Trophoblast cell (in vitro differentiated cells and primary cell): ENCODE measurements around the gene DNAH2.

ENCODE experiments used
- DNase-seq, 2 donors: peaks; one replicate each; pipeline ENCODE4 v3.0.0-alpha.2; 2016
- H2AFZ ChIP-seq: 2 replicates; pipeline ENCODE4 v1.6.1; 2013; ENCODE audit warnings: low read length, moderate library complexity, mild to moderate bottlenecking; ENCODE audit not compliant: insufficient read depth, poor library complexity
- H2AK5ac ChIP-seq: 2 replicates; pipeline ENCODE4 v1.6.1; 2013; ENCODE audit warnings: mild to moderate bottlenecking, low read length
- H2BK120ac ChIP-seq: 2 replicates; pipeline ENCODE4 v1.6.1; 2013; ENCODE audit warnings: low read length, mild to moderate bottlenecking, moderate library complexity; ENCODE audit not compliant: insufficient read depth, poor library complexity
- H2BK12ac ChIP-seq: 2 replicates; pipeline ENCODE4 v1.6.1; 2013; ENCODE audit warnings: mild to moderate bottlenecking, low read length, moderate library complexity
- H2BK5ac ChIP-seq: 2 replicates; pipeline ENCODE4 v1.6.1; 2013; ENCODE audit warnings: low read length, low read depth, moderate library complexity, mild to moderate bottlenecking; ENCODE audit not compliant: poor library complexity
- H3K14ac ChIP-seq: 2 replicates; pipeline ENCODE4 v1.6.1; 2013; ENCODE audit warnings: mild to moderate bottlenecking, low read length
- H3K18ac ChIP-seq: 2 replicates; pipeline ENCODE4 v1.6.1; 2013; ENCODE audit warnings: mild to moderate bottlenecking, low read length
- H3K23ac ChIP-seq: 2 replicates; pipeline ENCODE4 v1.6.1; 2013; ENCODE audit warnings: low read length
- H3K27ac ChIP-seq: 2 replicates; pipeline ENCODE4 v1.5.1; 2013; ENCODE audit warnings: low read depth, mild to moderate bottlenecking, inconsistent platforms, low read length, moderate library complexity
- H3K27me3 ChIP-seq: 2 replicates; pipeline ENCODE4 v1.6.1; 2013; ENCODE audit warnings: inconsistent platforms, mild to moderate bottlenecking, low read length, moderate library complexity; ENCODE audit not compliant: insufficient read depth
- H3K36me3 ChIP-seq, 2 experiments: 1 replicate in 1 of 2; 2 replicates in 1 of 2; pipeline ENCODE4 v1.6.1; 2013; ENCODE audit warnings: low read length in 2 of 2, mild to moderate bottlenecking in 2 of 2, moderate library complexity in 1 of 2; ENCODE audit not compliant: insufficient read depth in 2 of 2, control insufficient read depth in 1 of 2
- H3K4ac ChIP-seq: 2 replicates; pipeline ENCODE4 v1.6.1; 2013; ENCODE audit warnings: low read depth, mild to moderate bottlenecking, low read length, moderate library complexity
- H3K4me1 ChIP-seq, 2 experiments: 1 replicate in 1 of 2; 2 replicates in 1 of 2; pipeline ENCODE4 v1.6.1; 2013; ENCODE audit warnings: low read length in 2 of 2, mild to moderate bottlenecking in 2 of 2, moderate library complexity in 1 of 2; ENCODE audit not compliant: insufficient read depth in 2 of 2, control insufficient read depth in 1 of 2
- H3K4me2 ChIP-seq: 2 replicates; pipeline ENCODE4 v1.6.1; 2013; ENCODE audit warnings: inconsistent platforms, mild to moderate bottlenecking, low read length, moderate library complexity
- H3K4me3 ChIP-seq: 2 replicates; pipeline ENCODE4 v1.5.1; 2013; ENCODE audit warnings: mild to moderate bottlenecking, low read depth, low read length, inconsistent platforms
- H3K79me1 ChIP-seq: one replicate; pipeline ENCODE4 v1.6.1; 2013; ENCODE audit warnings: low read length
- H3K79me2 ChIP-seq: 2 replicates; pipeline ENCODE4 v1.6.1; 2013; ENCODE audit warnings: low read length, mild to moderate bottlenecking; ENCODE audit not compliant: control insufficient read depth, insufficient read depth, poor library complexity
- H3K9ac ChIP-seq: 2 replicates; pipeline ENCODE4 v1.6.1; 2013; ENCODE audit warnings: mild to moderate bottlenecking, low read length
- H3K9me3 ChIP-seq: 2 replicates; pipeline ENCODE4 v1.6.1; 2013; ENCODE audit warnings: low read depth, mild to moderate bottlenecking, control low read depth, inconsistent platforms, low read length; ENCODE audit not compliant: insufficient read depth
- H4K12ac ChIP-seq: 2 replicates; pipeline ENCODE4 v1.6.1; 2013; ENCODE audit warnings: low read depth, mild to moderate bottlenecking, low read length, moderate library complexity
- H4K8ac ChIP-seq: 2 replicates; pipeline ENCODE4 v1.6.1; 2013; ENCODE audit warnings: low read depth, mild to moderate bottlenecking, low read length, moderate library complexity
- H4K91ac ChIP-seq: one replicate; pipeline ENCODE4 v1.6.1; 2013; ENCODE audit warnings: low read depth, mild to moderate bottlenecking, low read length, moderate library complexity
- WGBS: extraction: QIAGEN DNeasy Blood & Tissue Kit; methylation state at CpG from one replicate; pipeline ENCODE4 v1.1.7; 2013; ENCODE audit warnings: missing lambda C conversion rate; ENCODE audit not compliant: insufficient read length, insufficient coverage; ENCODE audit errors: extremely low coverage; 5-methylcytosine and 5-hydroxymethylcytosine counted together

Gene DNAH2

GRCh38 chr17:7755095-7755890, 37.7 kb downstream of the DNAH2 start:
- Histone ChIP-seq H3K4me3 (no peak overlapping the region), H4K8ac (no peak overlapping the region), H3K79me2 (no peaks in the 10 kb centered on the region), H3K18ac (no peak overlapping the region), H3K79me1 (no peaks in the 10 kb centered on the region), H2BK5ac (no peak overlapping the region), H3K9ac (no peak overlapping the region), H3K4ac (no peak overlapping the region), H3K4me1 (no peaks in the 10 kb centered on the region), H3K14ac (no peak overlapping the region), H2BK120ac (no peak overlapping the region), H3K23ac (no peak overlapping the region), H3K27me3 (no peaks in the 10 kb centered on the region), H2AK5ac (no peak overlapping the region), H3K27ac (no peak overlapping the region), H3K9me3 (peaks cover 5% of the 10 kb centered on the region), H3K36me3 (no peaks in the 10 kb centered on the region), H3K4me2 (no peak overlapping the region), H4K91ac (no peak overlapping the region), H4K12ac (no peak overlapping the region), H2AFZ (no peak overlapping the region), H2BK12ac (no peak overlapping the region)
- no peak for DNase-seq
- WGBS, result no CpG with 5 or more reads among the region's 9 CpGs

- Histone ChIP-seq H2AK5ac (no peak overlapping the region), H3K9me3 (peaks cover 7% of the 10 kb centered on the region), H3K79me1 (no peaks in the 10 kb centered on the region), H3K18ac (no peak overlapping the region), H3K36me3 (no peaks in the 10 kb centered on the region), H4K91ac (no peak overlapping the region), H3K9ac (no peak overlapping the region), H4K8ac (no peak overlapping the region), H3K4me2 (no peak overlapping the region), H3K14ac (no peak overlapping the region), H2BK120ac (no peak overlapping the region), H3K4ac (no peak overlapping the region), H2BK12ac (no peak overlapping the region), H2BK5ac (no peak overlapping the region), H3K27me3 (no peaks in the 10 kb centered on the region), H3K79me2 (no peaks in the 10 kb centered on the region), H4K12ac (no peak overlapping the region), H3K4me1 (no peaks in the 10 kb centered on the region), H3K4me3 (no peak overlapping the region), H3K27ac (no peak overlapping the region), H2AFZ (no peak overlapping the region), H3K23ac (no peak overlapping the region)
- no CpG with 5 or more reads among the region's 14 CpGs for WGBS
- DNase-seq, result no peak
Observed at GRCh38 chr17:7756968-7757367, 39.4 kb downstream of the DNAH2 start.

GRCh38 chr17:7763919-7764318, 46.4 kb downstream of the DNAH2 start:
- H4K8ac ChIP-seq, result no peak overlapping the region
- no CpG with 5 or more reads among the region's 16 CpGs for WGBS

GRCh38 chr17:7767004-7767403, 49.5 kb downstream of the DNAH2 start:
- H3K4me3 ChIP-seq, result no peak overlapping the region
- no peak overlapping the region for H2AK5ac ChIP-seq
- no peak overlapping the region for H2AFZ ChIP-seq
- H2BK120ac ChIP-seq, result no peak overlapping the region
- H3K23ac ChIP-seq, result no peak overlapping the region
- H3K14ac ChIP-seq, result no peak overlapping the region
- no peak overlapping the region for H4K12ac ChIP-seq
- DNase-seq, result no peak
- H2BK5ac ChIP-seq, result no peak overlapping the region
- no peak overlapping the region for H4K91ac ChIP-seq
- no peaks in the 10 kb centered on the region for H3K4me1 ChIP-seq
- H4K8ac ChIP-seq, result no peak overlapping the region
- H3K4me2 ChIP-seq, result no peak overlapping the region
- WGBS, result no CpG with 5 or more reads among the region's 10 CpGs
- no peaks in the 10 kb centered on the region for H3K79me1 ChIP-seq
- no peaks in the 10 kb centered on the region for H3K79me2 ChIP-seq
- H3K9ac ChIP-seq, result no peak overlapping the region
- H3K9me3 ChIP-seq, result peaks cover 3% of the 10 kb centered on the region
- H3K4ac ChIP-seq, result no peak overlapping the region
- no peak overlapping the region for H3K27ac ChIP-seq
- no peaks in the 10 kb centered on the region for H3K36me3 ChIP-seq
- H3K27me3 ChIP-seq, result no peaks in the 10 kb centered on the region
- H2BK12ac ChIP-seq, result no peak overlapping the region
- no peak overlapping the region for H3K18ac ChIP-seq

More at GRCh38 chr17:7763919-7764318, 46.4 kb downstream of the DNAH2 start:
- no peak overlapping the region for H4K12ac ChIP-seq
- no peak overlapping the region for H3K14ac ChIP-seq
- H3K79me2 ChIP-seq, result no peaks in the 10 kb centered on the region
- no peak overlapping the region for H3K18ac ChIP-seq
- H3K9me3 ChIP-seq, result peaks cover 8% of the 10 kb centered on the region
- H2AFZ ChIP-seq, result no peak overlapping the region
- H2BK5ac ChIP-seq, result no peak overlapping the region
- H3K9ac ChIP-seq, result no peak overlapping the region
- H2AK5ac ChIP-seq, result no peak overlapping the region
- no peak overlapping the region for H3K4me3 ChIP-seq
- H3K4ac ChIP-seq, result no peak overlapping the region
- no peak overlapping the region for H4K91ac ChIP-seq
- no peaks in the 10 kb centered on the region for H3K36me3 ChIP-seq
- no peak overlapping the region for H2BK120ac ChIP-seq
- no peaks in the 10 kb centered on the region for H3K4me1 ChIP-seq
- no peak overlapping the region for H3K4me2 ChIP-seq
- no peak overlapping the region for H3K27ac ChIP-seq
- H3K23ac ChIP-seq, result no peak overlapping the region
- no peaks in the 10 kb centered on the region for H3K27me3 ChIP-seq
- DNase-seq, result no peak
- H3K79me1 ChIP-seq, result no peaks in the 10 kb centered on the region
- no peak overlapping the region for H2BK12ac ChIP-seq
